ENCODE measurements around the gene KYNU. TPM values are rescaled to one million over a fixed set of nuclear protein-coding genes. Genes with fewer than 3 reads are reported as not detected.
"Not testable (repeated sequence)": the region's sequence is repeated elsewhere in the genome, so short reads cannot be mapped to it uniquely, and the experiment has no call there.

KYNU gene
- total RNA-seq, 1 experiment from 2014 or later: 0.37 TPM

DNA sequence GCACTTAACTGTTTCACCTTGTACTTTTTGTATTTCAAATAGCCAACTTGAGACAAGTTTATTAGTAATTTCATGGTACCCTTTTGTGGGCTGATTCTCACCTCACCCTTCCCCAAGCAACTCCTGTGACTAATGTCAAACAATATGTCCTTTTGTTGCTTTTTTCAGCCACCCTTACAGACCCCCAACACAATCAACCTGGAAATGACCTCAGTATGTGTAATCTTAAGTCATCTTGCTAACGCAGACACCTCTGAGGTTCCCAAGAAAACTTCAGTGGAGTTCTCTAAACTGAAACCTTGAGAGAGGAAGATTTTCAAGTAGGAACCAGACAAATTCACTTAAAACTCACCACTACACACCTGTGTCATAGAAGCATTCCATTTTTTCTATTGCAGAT, 69.5 kb downstream of the KYNU start:
- no peak overlapping the region for H3K4me3 Mint-ChIP-seq
- Histone ChIP-seq H3K79me1 (ENCODE audit: insufficient read depth, low read depth, low read length, poor library complexity, severe bottlenecking) (no peaks in the 10 kb centered on the region), H2BK120ac (ENCODE audit: low read depth, low read length, poor library complexity, severe bottlenecking) (no peak overlapping the region), H3K4ac (ENCODE audit: low read depth, low read length) (no peak overlapping the region), H3K9ac (ENCODE audit: extremely low read depth, insufficient read length, low read length) (no peak overlapping the region), H3K27me3 (ENCODE audit: insufficient read depth, low read length) (no peaks in the 10 kb centered on the region), H2BK12ac (ENCODE audit: insufficient read length, low read depth, low read length) (no peak overlapping the region), H2AK5ac (ENCODE audit: insufficient read length, low read length) (no peak overlapping the region), H3T11ph (ENCODE audit: low read length) (no peak overlapping the region), H4K20me1 (ENCODE audit: control insufficient read depth, insufficient read depth, insufficient read length) (no peaks in the 10 kb centered on the region), H2BK15ac (ENCODE audit: low read depth, low read length) (no peak overlapping the region), H4K91ac (ENCODE audit: insufficient read length, low read depth, low read length) (no peak overlapping the region), H3K18ac (ENCODE audit: insufficient read length, low read depth, low read length) (no peak overlapping the region), H2BK20ac (ENCODE audit: low read depth, low read length, poor library complexity, severe bottlenecking) (no peak overlapping the region), H3K23me2 (ENCODE audit: insufficient read length, low read depth, low read length, poor library complexity, severe bottlenecking) (no peaks in the 10 kb centered on the region), H3K56ac (ENCODE audit: insufficient read length, low read depth, low read length) (no peak overlapping the region), H3K4me1 (ENCODE audit: insufficient read depth, low read length) (no peaks in the 10 kb centered on the region), H3K9me3 (ENCODE audit: control insufficient read depth, low read depth, low read length) (no peaks in the 10 kb centered on the region), H2AFZ (ENCODE audit: low read length) (no peak overlapping the region), H4K8ac (replicated peaks; ENCODE audit: insufficient read length, low read depth, low read length) (no peak overlapping the region), H2BK5ac (ENCODE audit: insufficient read length, low read length) (no peak overlapping the region), H3K4me2 (ENCODE audit: insufficient read depth, insufficient read length, low read length) (no peak overlapping the region), H3K23ac (ENCODE audit: insufficient read length, low read depth, low read length) (no peak overlapping the region), H3K14ac (ENCODE audit: insufficient read depth, low read length) (no peak overlapping the region), H3K27ac (ENCODE audit: insufficient read length, low read depth, low read length) (no peak overlapping the region), H3K79me2 (ENCODE audit: insufficient read depth, low read length) (0 out of 2 replicates have a peak, but pooled peaks cover 1% of the 10 kb centered on the region), H4K5ac (ENCODE audit: insufficient read length, low read depth, low read length) (no peak overlapping the region)
- no peak overlapping the region for H3K27ac Mint-ChIP-seq
- H3K27me3 Mint-ChIP-seq (ENCODE audit: low read depth): no peaks in the 10 kb centered on the region
- no peak for DNase-seq
- peaks cover 25 to 30% of the 10 kb centered on the region in 2 experiments for H3K9me3 Mint-ChIP-seq
- H3K4me1 Mint-ChIP-seq: no peaks in the 10 kb centered on the region; a peak in 1 of 4 replicates
- WGBS (ENCODE audit: extremely low coverage, insufficient read length, low lambda C conversion rate): no CpG with 5 or more reads among the region's 1 CpG
- peaks cover 21 to 30% (median 26%) of the 10 kb centered on the region in 3 experiments for H3K36me3 Mint-ChIP-seq (ENCODE audit: insufficient read depth in 1 of 3, low read depth in 3 of 3)
- TF ChIP-seq, protein P1, sequence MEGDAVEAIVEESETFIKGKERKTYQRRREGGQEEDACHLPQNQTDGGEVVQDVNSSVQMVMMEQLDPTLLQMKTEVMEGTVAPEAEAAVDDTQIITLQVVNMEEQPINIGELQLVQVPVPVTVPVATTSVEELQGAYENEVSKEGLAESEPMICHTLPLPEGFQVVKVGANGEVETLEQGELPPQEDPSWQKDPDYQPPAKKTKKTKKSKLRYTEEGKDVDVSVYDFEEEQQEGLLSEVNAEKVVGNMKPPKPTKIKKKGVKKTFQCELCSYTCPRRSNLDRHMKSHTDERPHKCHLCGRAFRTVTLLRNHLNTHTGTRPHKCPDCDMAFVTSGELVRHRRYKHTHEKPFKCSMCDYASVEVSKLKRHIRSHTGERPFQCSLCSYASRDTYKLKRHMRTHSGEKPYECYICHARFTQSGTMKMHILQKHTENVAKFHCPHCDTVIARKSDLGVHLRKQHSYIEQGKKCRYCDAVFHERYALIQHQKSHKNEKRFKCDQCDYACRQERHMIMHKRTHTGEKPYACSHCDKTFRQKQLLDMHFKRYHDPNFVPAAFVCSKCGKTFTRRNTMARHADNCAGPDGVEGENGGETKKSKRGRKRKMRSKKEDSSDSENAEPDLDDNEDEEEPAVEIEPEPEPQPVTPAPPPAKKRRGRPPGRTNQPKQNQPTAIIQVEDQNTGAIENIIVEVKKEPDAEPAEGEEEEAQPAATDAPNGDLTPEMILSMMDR (conservative IDR thresholded peaks at IDR 0.05): no peak

DNA sequence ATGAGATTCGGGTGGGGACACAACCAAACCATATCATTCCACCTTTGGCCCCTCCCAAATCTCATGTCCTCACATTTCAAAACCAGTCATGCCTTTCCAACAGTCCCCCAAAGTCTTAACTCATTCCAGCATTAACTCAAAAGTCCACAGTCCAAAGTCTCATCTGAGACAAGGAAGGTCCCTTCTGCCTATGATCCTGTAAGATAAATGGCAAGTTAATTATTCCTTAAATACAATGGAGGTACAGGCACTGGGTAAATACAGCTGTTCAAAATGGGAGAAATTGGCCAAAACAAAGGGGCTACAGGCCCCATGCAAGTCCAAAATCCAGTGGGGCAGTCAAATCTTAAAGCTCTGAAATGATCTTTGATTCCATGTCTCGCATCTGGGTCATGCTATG, 71.3 kb downstream of the KYNU start:
- not testable (repeated sequence) for H2BK12ac ChIP-seq (ENCODE audit: insufficient read length, low read depth, low read length)

More for the DNA sequence above, 71.3 kb downstream of the KYNU start:
- H3K27me3 ChIP-seq (ENCODE audit: insufficient read depth, low read length); H2BK5ac ChIP-seq (ENCODE audit: insufficient read length, low read length); H3K79me2 ChIP-seq (ENCODE audit: insufficient read depth, low read length); DNase-seq; H4K91ac ChIP-seq (ENCODE audit: insufficient read length, low read depth, low read length); H3K4me2 ChIP-seq (ENCODE audit: insufficient read depth, insufficient read length, low read length); H3K14ac ChIP-seq (ENCODE audit: insufficient read depth, low read length); H2BK15ac ChIP-seq (ENCODE audit: low read depth, low read length); H2AK5ac ChIP-seq (ENCODE audit: insufficient read length, low read length); H2BK20ac ChIP-seq (ENCODE audit: low read depth, low read length, poor library complexity, severe bottlenecking); H3K4me1 Mint-ChIP-seq; H3K4me3 Mint-ChIP-seq; H3K23ac ChIP-seq (ENCODE audit: insufficient read length, low read depth, low read length); H3K9me3 ChIP-seq (ENCODE audit: control insufficient read depth, low read depth, low read length); H3K4ac ChIP-seq (ENCODE audit: low read depth, low read length); H4K20me1 ChIP-seq (ENCODE audit: control insufficient read depth, insufficient read depth, insufficient read length); H2BK120ac ChIP-seq (ENCODE audit: low read depth, low read length, poor library complexity, severe bottlenecking); H3K4me1 ChIP-seq (ENCODE audit: insufficient read depth, low read length); H3K23me2 ChIP-seq (ENCODE audit: insufficient read length, low read depth, low read length, poor library complexity, severe bottlenecking); H2AFZ ChIP-seq (ENCODE audit: low read length); H3K27me3 Mint-ChIP-seq (ENCODE audit: low read depth); H3K27ac ChIP-seq (ENCODE audit: insufficient read length, low read depth, low read length); H3K27ac Mint-ChIP-seq; H3K18ac ChIP-seq (ENCODE audit: insufficient read length, low read depth, low read length); H3K79me1 ChIP-seq (ENCODE audit: insufficient read depth, low read depth, low read length, poor library complexity, severe bottlenecking); H4K8ac ChIP-seq (replicated peaks; ENCODE audit: insufficient read length, low read depth, low read length); H3T11ph ChIP-seq (ENCODE audit: low read length); H3K56ac ChIP-seq (ENCODE audit: insufficient read length, low read depth, low read length); H3K9ac ChIP-seq (ENCODE audit: extremely low read depth, insufficient read length, low read length); H4K5ac ChIP-seq (ENCODE audit: insufficient read length, low read depth, low read length): not testable (repeated sequence)
- peaks cover 25 to 30% of the 10 kb centered on the region in 2 experiments for H3K9me3 Mint-ChIP-seq
- no CpG with 5 or more reads among the region's 2 CpGs for WGBS (ENCODE audit: extremely low coverage, insufficient read length, low lambda C conversion rate)
- H3K36me3 Mint-ChIP-seq (ENCODE audit: insufficient read depth in 1 of 3, low read depth in 3 of 3): peaks cover 21 to 30% (median 26%) of the 10 kb centered on the region in 3 experiments

Measured in H9 (cell line).